NOMO-1 treated with DMSO at 0.1 percent for 48 hours (cell line): ENCODE data around the gene GRIN2A.

Source experiments
- DNase-seq: peaks from one replicate; lab custom pipeline; 2025; ENCODE audit not compliant: unreplicated experiment; lab: John Stamatoyannopoulos, UW

The GRIN2A gene

DNA sequence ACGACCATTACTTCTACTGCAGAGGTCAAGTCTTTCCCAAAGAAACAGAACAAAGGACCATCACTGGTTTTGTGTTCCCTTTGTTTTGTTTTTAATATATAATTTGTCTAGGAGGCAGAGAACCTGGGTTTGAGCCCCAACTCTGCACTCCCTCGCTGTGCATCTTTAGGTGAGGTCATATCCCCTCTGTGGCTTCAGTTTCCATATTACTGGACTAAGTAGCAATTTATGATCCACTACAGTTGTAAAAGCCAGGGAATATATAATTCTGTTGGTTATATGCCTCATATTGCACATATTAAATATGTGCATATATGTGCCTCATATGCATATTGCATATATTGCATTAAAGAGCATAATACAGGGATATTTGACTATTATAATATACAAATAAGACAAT lies 392.0 kb downstream of the GRIN2A start:
- DNase-seq: no peak

DNA sequence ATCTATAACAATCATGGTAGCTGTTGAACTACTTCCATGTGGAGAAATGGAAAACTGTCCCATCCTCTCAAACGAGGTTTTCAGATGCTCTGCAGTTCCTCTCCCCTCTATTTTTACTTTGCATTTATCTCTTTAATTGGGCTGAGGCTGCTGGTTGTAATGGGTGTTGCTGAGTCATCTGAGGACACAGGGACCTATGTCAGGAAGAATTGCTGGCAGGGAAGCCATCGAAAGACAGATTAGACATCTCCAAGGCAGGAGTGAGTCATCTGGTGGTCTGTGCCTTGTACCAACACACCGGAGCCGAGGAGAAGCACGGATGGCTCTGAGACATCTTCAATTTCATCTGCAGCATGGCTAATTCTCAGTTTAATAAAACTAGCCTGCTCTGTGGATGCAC lies 394.5 kb downstream of the GRIN2A start:
- no peak for DNase-seq

DNA sequence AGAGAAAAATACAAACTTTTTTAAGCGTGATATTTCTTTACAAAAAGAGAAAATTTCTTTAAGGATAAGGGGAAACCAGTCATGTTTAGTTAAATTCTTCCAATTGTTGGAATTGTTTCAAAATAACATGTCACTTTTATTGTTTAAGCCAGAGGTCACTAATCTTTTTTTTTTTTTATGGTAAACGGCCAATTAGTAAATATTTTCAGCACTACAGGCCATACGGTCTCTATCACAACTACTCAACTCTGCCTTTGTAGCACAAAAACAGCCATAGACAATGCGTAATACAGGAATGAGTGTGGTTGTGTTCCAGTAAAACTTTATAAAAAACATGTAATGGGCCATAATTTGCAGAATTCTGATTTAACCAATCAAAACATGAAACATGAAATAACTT lies 401.4 kb downstream of the GRIN2A start:
- no peak for DNase-seq

DNA sequence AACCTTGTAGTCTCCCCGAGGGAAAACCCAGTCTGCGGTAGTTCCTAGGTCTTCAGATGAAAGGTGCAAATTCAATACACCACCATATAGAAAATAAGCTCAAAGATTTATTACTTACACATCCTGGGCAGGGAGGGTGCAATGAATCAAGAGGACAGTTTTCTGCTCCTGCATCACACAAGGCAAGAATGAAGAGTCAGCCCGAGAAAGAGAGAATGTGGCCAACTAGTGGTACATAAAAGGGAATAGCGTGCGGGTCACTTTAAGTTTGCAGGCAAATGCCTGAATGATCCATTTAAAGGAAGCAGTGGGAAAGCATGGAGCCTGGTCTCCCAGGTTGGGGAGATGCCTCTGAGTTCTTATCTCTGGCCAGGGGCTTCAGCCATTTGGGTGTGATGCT lies 403.4 kb downstream of the GRIN2A start:
- DNase-seq: no peak

DNA sequence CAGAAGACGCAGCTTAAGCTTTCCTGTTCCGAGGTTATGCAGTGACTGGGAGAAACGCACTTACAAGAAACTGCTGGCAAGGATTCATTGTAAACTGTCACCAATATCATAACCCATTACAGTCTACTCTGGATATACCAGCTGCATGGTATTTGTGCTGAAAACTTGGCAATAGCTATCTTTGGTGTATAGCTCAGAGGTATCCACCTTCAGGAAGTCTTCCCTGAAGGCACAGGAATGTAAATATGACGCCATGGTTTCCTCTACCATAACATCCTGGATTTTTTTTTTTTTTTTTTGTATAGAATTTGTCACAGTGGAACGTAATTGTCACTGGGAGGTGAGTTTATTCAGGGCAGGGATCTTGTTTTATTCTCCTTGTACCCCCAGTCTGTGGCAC lies 406.2 kb downstream of the GRIN2A start:
- no peak for DNase-seq

DNA sequence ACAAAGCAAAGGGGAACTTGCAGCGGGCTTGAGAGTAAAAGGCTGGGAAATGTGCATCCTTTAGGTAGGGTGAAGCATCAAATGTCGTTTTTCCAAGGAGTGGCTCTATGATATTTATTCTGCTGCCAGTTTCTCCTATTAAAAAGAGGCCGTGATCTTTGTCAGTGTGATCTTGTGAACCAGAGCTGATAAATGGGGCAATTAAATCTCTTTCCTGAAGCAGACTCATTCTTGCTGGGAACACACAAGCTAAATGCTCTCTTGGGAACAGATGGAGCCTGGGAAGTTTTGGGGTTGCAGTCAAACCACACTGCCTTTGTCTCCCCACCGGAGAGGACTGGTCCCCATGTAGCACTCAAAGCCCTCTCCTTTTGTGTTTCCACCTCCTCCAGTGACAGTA lies 408.9 kb downstream of the GRIN2A start:
- DNase-seq: no peak

DNA sequence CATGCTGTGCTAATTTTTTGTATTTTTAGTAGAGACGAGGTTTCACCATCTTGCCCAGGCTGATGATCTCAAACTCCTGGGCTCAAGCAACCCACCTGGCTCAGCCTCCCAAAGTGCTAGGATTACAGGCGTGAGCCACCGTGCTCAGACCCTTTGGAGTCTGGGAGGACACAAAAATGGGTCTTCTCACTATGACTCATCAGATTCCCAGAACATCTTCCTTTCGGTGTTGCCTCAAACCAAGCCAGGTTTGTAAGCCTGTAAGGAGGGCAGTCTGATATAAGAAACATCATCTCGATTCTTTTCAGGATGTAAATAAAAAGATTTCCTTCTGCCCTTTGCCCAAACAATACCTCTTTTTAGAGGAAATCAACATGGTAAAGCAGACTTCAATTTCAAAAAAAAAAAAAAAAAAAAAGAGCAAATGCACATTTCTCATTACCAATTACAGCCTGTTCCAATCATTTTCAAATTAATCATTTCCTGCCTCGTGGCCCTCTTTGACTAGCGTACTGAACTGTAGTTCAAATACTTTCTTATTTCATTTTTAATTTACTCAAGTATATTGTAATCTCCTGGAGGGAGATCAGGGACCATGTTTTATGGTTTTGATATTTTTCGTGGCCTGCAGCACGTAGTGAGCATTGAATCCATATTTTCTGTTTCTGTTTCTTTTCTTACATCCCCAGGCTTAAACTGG lies 409.6 kb downstream of the GRIN2A start:
- DNase-seq: no peak

DNA sequence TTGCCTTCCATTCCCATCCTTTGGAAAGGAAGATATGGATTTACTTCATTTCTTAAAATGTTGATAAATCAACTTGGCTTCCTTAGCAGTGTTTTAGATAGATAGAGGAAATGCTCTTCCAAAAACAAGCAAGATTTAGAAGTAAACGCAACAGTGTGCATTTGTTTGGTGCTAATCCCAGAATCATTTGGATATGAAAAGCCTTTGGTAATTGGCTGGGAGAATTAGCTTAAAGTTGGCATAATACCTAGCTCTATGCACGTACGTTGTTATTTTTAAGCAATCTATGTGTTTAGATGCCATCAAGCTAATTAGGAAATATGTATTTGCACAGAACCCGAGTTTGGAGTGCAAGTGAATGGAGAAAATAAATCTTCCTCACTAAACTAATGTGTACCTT lies 415.3 kb downstream of the GRIN2A start:
- DNase-seq: no peak

DNA sequence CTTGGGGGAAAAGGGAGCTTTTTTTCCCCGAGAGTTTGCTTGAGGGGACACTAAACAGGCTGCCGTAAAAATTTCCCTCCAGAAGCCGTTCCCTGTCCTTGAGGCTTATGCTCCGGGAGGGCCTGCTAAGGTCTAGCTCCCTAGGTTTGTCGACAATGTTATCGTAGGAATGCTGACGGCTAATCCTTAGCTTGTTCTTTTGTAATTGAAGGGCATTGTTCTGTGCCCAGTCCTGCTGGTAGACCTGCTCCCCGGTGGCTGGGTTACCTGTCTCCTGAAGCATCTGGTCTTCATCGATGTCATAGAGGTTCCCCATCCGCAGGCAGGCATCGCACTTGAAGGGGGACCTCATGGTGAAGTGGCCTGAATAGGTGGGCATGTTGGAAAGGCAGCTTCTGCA lies 418.7 kb downstream of the GRIN2A start:
- DNase-seq: no peak

DNA sequence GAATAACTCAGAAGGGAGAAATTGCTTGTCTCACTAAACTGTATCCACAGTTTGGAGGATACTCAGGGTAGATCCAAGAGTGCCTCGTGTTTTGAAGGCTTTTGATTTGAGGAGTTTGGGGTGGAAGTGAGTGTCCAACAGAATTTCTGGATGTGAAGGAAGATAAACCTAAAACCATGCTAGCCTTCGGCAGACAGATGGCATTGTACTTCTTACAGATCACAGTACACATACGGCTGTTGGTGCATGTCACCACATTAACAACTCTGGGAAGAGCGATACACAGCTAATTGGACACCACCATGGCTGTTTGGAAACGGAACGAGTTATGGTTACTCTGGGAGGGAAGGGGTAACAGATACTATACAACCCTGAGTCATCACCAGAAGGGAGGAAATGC lies 420.4 kb downstream of the GRIN2A start:
- no peak for DNase-seq

DNA sequence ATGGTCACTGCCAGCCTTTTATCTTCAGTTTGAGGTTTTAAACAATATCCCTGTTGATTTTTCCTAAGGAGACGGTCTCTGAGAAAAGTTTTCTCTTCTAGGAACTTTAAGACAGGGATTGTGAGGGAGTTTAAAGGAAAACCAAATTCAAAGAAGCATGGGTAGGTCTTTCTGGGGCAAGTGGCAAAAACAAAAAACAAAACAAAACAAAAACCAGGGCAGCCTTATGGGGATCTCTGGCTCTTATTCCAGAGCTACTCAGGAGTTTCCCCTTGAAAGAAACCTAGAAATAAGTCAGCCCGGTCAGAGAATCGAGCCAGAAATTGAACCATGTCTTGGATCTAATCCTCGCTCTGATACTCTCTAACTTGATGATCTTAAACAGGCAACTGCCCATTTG lies 424.5 kb downstream of the GRIN2A start:
- DNase-seq: no peak

DNA sequence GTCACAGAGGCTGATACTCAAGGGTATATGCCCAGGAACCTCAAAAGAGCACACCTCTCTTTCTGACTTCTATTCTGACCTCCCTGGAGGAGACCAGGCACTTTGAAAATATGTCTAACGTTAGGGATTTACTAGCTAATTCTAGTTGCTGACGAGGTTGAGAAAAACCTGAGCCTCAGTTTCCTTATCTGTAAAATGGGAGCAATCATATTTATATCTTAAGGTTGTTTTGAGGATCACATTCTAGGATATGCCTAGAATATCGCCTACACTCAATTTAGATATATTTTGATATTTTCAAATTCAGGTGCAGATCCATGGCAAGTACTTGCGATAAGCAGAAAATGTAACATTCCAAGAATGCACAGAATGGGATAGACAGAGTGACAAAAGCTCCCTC lies 425.8 kb downstream of the GRIN2A start:
- DNase-seq: no peak

DNA sequence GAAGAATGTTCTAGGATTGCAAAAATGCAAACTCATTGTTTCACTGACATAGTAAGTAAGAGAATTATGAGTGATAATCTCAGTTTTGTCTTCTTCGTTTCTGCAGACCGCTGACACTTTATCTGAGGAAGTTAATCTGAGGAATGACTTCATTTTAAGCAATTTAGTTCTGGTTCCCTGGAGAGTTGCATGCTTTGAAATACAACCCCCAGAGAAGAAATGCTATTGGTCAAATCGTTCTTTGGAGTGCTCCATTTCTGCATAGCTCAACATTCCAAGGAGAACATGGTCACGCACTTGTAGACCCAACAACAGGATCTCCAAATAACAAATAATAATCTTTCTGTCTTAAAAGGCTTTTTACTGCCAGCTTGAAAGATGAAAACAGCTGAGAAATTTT lies 427.1 kb downstream of the GRIN2A start:
- DNase-seq: no peak

DNA sequence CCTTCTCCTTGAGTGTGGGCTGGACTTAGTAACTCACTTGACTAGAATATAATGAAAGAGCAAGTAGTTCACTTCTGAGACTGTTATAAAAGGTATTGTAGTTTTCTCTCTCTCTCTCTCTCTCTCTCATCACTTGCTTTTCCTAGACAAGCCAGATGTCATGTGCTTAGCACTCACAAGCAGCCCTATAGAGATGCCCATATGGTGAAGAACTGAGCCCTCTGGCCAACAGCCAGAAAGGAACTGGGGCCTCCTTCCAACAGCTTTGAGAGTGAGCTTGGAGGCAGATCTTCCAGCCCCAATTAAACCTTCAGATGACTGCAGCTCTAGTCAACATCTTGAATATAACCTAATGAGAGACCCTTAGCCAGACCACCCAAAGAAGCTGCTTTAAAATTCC lies 440.5 kb downstream of the GRIN2A start:
- DNase-seq: no peak

DNA sequence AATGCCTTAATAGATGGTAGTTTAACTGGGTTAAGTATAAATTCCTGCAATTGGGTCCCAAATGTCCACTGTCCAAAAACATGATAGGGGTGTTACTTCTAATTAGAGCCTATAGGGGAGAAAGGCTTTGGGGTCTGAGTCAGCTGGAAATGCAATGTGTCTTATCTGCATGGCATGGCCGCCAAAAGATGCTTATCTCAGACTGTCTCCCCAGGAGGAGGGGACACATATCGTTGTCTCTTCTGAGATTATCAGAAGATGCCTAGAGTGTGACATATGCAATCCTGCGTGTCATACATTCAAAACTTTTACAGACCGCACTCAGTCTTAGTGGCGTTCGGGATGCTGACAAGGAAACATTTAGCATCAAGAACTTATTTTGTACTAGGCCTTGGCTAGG lies 442.9 kb downstream of the GRIN2A start:
- no peak for DNase-seq

DNA sequence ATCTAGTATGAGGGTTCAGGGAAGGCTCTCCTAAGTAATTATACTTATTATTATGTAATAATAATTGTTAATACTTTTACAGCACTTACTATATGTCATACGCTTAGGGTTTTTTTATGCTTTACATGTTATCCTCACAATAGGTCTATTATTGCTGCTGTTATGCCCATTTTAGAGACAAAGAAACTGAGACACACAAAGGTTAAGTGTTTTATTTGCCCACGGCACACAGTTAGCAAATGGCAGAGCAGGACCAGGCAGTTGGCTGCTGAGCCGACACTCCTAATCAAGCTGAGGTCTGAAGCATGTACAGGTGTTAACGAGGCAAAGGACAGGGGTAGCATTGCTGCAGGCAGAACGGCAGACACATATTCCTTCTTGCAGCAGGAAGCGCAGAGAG lies 443.5 kb downstream of the GRIN2A start:
- DNase-seq: no peak

DNA sequence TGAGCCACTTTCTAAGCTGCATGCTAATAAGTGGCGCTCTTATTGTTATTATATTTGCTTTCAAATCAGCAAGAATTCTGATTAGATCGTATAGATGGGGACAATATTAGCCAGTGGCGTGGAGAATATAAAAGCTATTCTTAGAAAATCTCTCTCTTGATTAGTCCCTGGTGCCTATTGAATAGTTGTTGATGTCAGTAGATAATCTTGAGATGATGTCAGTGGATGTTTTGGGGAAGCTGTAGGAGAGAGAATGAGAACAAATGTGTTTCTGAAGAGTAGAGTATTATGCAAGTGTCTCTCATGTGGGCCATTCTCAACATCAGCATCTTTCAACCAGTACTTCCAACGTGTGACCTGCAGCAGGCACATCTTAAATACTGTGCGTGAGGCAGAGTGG lies 445.7 kb downstream of the GRIN2A start:
- no peak for DNase-seq

DNA sequence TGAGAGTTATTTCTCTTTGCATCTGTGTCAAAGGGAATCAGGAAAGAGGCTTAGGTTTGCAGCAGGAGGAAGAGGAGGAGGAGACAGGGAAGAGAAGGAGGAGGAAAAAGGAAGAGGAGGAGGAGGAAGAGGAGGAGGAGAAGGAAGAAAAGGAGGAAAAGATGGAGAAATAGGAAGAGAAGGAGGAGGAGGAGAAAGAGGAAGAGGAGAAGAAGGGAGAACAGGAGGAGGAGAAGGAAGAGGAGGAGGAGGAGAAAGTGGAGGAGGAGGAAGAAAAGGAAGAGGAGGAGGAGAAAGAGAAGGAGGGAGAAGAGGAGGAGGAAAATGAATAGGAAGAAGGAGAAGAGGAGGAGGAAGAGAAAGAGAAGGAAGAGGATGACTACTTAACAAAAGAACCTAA lies 459.1 kb downstream of the GRIN2A start:
- no peak for DNase-seq

DNA sequence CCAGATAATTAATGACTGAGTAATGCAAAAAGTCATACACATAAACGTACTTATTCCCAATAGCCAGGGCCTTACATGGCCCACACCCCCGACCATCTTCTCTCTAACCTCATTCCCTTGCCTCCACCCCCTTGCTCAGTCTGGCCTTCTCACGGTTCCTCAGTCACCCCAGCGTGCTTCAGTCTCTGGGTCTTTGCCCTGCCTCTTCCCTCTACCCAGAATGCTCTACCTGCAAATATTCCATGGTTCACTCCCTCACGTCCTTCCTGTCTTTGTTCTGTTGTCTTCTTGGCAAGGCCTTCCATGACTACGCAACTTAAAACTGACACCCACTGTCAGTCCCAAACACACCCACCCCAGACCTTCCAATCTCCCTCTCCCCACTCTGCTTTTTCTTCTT lies 468.3 kb downstream of the GRIN2A start:
- DNase-seq: no peak

DNA sequence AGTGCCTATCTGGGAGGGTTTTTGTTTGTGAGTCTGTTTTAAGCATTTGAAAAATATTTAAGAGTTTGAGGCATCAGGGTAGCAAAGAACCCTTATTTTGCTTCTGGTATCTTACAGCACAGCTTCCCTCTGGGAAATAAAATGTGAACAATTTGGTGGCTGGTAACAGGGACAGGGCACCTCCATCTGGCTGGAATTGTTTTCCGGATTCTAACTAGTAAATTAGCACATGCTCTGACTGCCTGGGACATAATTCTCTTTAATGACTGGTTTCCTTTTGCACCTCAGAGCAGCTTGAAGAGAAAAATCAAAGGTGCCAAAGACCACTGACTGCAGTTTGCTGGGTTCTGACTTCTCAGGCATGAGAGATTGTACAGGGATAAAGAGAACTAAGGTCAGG lies 469.1 kb downstream of the GRIN2A start:
- no peak for DNase-seq

DNA sequence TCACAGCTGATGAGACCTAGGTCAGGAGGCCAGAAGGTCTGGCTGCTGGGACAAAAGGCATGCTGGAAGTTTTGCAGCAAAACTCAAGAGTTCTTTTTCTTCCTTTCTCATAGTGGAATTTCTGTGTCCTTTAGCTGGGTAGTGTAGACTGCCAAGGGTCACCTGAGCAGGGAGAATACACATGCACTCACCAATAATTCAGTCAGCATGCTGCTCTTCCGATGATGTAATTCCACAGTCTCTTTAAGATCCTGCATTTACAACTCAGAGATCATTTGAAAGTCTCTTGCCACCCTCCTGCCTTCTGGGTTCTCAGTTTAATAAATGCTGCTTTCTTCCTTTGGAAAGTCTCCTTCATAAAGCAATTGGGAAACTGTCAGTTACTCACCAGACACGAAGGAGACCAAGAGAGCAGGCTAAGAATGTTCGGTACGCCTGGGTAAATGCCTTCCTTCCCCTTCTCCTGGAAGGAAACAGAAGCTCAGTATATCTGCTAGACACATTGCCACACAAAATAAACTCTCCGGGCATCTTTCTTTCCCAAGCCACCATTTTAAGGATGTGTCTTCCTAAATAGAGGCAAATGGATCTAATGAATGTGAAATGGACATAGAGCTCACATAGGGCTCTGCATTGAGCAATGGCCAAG lies 473.1 kb downstream of the GRIN2A start:
- DNase-seq: no peak

DNA sequence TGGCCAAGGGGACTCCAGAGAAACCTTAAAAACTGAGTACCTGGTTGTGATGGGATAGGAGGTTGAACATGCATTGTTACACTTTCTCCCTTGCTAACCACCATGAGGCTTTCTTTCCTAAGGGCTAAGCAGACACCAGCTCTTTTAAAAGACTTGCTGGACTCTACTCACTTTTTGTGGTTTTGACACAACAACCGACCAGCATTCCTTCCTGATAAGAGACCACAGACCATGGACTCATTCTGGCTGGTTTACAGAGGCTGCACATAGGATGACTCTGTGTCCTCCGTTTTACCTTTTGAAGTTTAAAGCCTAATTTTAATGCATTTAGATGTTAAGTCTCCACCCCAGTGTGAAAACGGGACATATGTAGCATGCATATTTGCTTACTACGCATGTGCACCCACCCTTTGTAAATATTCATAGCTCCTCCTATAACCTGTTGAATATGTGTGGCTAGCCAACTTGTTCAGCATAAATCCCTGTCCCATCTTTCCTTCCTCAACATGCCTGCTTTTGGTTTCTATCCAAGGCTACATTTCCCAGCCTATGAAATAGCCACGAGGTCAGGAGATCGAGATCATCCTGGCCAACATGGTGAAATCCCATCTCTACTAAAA lies 475.9 kb downstream of the GRIN2A start:
- no peak for DNase-seq

DNA sequence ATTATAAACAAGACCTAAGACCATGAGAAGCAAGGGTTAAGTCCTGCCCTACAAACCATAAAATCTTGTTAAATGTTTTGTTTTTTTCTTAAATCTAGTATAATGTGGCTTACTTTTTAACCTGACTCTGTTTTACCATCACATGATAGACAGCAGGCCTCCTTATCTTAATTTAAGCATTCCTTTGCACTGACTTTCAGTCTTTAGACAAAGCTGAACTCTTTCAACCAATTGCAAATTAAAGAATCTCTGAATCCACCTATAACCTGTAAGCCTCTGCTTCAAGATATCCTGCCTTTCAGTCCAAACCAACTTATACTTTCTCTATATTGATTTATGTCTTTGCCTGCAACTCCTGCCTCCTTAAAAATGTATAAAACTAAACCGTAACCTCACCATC lies 478.5 kb downstream of the GRIN2A start:
- DNase-seq: no peak
